ENCODE results near the gene PARD3. TPM values are rescaled to one million over a fixed set of nuclear protein-coding genes. Genes with fewer than 3 reads are reported as not detected.

PARD3 gene
- total and polyA plus RNA-seq, 2 donors (not counting 3 experiments of a cell fraction or from before 2014, with no cell fraction given), result 7.3 to 24.1 TPM

DNA sequence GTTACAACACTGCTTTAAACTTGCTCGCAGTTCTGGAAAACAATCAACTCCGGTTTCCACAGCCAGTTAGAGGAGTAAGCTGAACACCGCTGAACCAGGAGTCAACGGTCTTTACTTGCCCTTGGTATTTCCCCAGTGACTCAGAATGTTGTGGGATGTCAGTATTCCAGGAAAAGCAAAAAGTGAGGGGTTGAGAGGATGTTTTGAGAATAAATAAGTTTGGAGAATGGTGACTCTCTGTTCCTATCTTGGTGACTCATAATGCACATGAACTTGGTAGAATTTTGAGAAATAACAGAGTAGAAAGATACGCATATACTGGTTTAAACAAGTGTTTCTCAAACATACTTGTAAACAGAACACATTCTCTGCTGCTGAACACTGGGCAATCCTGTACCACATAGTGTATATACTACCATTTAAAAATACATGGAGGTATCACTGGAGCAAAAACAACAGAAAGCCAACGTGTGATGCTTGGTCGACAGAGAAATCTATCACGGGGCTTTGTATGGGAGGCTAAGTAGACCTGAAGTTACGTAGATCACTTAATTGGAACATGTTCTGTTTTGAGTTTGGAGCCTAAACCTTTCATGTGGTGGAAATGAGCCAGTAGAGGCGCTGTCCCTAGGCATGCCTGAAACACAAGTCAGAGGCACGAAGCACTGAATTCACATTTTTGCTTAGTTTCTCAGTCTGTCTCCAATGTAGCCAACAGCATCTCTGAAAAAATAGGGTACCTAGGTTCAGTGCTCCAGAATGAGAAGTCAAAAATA is 534.3 kb downstream of the PARD3 start:
- dilution Hi-C loops (cut with MboI; ENCODE audit: extremely low pct_ligation_motif_present, low sequenced_read_pairs) (no loop called here), intact Hi-C loops (cut with micrococcal nuclease) (loop anchor here (5.0 kb wide), 1 partner anchor 57 kb away; no protein-coding TSS in a partner anchor)
- Histone ChIP-seq H3K79me2 (ENCODE audit: control insufficient read depth, insufficient read depth, low read length) (no peaks in the 10 kb centered on the region), H3K9me1 (replicated peaks; ENCODE audit: control insufficient read depth, extremely low read depth, insufficient read depth, low read length) (no peaks in the 10 kb centered on the region), H4K20me1 (replicated peaks; ENCODE audit: control insufficient read depth, extremely low read depth, insufficient read depth, low read length) (no peaks in the 10 kb centered on the region), H3K4me1 (ENCODE audit: control insufficient read depth, extremely low read depth, insufficient read depth, low read length) (peaks cover 23% of the 10 kb centered on the region), H3K9me3 (replicated peaks; ENCODE audit: control insufficient read depth, insufficient read depth, low read length) (no peaks in the 10 kb centered on the region), H3K4me2 (ENCODE audit: insufficient read depth, low read length) (peak overlapping the region; percentile 63), H3K9ac (replicated peaks; ENCODE audit: extremely low read depth, insufficient read depth, low read length) (peak overlapping the region; percentile 57), H3K27ac (ENCODE audit: insufficient read depth, low read depth, low read length) (peak overlapping the region; percentile 65), H3K27me3 (ENCODE audit: control insufficient read depth in 2 of 2, insufficient read depth in 2 of 2, low read length in 2 of 2) (no peaks in the 10 kb centered on the region), H2AFZ (ENCODE audit: low read depth, low read length) (peak overlapping the region; percentile 32), H3K4me3 (replicated peaks in 1 of 3; ENCODE audit: insufficient read depth in 1 of 3, low read depth in 1 of 3, low read length in 3 of 3) (no peak overlapping the region), H3K36me3 (ENCODE audit: control insufficient read depth in 2 of 2, extremely low read depth in 1 of 2, insufficient read depth in 2 of 2, low read length in 2 of 2) (no peaks in the 10 kb centered on the region)
- no TSS peak for BruUV-seq (replicated peaks)
- FAIRE-seq (peak; percentile 97), DNase-seq (ENCODE audit: low read depth, low spot score) (peak; percentile 93)
- TF ChIP-seq GATA2 (IDR thresholded peaks at IDR 0.05; ENCODE audit: insufficient read depth, insufficient read length, low read depth, low read length) (peak; percentile 73), FOS (IDR thresholded peaks at IDR 0.05; ENCODE audit: borderline replicate concordance, insufficient read depth, low read length) (peak; percentile 99), JUN (IDR thresholded peaks at IDR 0.05; ENCODE audit: borderline replicate concordance, insufficient read depth, insufficient read length, low read depth) (peak; percentile 86), POLR2AphosphoS5 (IDR thresholded peaks at IDR 0.05; ENCODE audit: insufficient read depth, low read depth, low read length) (peak; percentile 82), POLR2A (IDR thresholded peaks at IDR 0.05; ENCODE audit: low read depth, low read length) (no peak), MYC (IDR thresholded peaks at IDR 0.05; ENCODE audit: low read depth, low read length) (no peak), EZH2 (IDR thresholded peaks at IDR 0.05; ENCODE audit: borderline replicate concordance, low read depth, low read length, severe bottlenecking) (no peak)
- TF ChIP-seq, protein P1, sequence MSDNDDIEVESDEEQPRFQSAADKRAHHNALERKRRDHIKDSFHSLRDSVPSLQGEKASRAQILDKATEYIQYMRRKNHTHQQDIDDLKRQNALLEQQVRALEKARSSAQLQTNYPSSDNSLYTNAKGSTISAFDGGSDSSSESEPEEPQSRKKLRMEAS (IDR thresholded peaks at IDR 0.05; ENCODE audit: insufficient read depth, insufficient read length), result no peak
- TF ChIP-seq, protein P2, sequence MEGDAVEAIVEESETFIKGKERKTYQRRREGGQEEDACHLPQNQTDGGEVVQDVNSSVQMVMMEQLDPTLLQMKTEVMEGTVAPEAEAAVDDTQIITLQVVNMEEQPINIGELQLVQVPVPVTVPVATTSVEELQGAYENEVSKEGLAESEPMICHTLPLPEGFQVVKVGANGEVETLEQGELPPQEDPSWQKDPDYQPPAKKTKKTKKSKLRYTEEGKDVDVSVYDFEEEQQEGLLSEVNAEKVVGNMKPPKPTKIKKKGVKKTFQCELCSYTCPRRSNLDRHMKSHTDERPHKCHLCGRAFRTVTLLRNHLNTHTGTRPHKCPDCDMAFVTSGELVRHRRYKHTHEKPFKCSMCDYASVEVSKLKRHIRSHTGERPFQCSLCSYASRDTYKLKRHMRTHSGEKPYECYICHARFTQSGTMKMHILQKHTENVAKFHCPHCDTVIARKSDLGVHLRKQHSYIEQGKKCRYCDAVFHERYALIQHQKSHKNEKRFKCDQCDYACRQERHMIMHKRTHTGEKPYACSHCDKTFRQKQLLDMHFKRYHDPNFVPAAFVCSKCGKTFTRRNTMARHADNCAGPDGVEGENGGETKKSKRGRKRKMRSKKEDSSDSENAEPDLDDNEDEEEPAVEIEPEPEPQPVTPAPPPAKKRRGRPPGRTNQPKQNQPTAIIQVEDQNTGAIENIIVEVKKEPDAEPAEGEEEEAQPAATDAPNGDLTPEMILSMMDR (IDR thresholded peaks at IDR 0.05; ENCODE audit: extremely low read depth in 1 of 2, insufficient read depth in 1 of 2, low read depth in 1 of 2, low read length in 2 of 2), result no peak
- ChIA-PET POLR2A (no interaction called here), CTCF (interaction anchor here (0.6 to 1.6 kb wide), 7 partner anchors 8 to 158 kb away, joined by 3 to 4 read pairs (median 3); no protein-coding TSS in a partner anchor)
